ENCODE data around the gene P2RY14. TPM values are rescaled to one million over a fixed set of nuclear protein-coding genes. Genes with fewer than 3 reads are reported as not detected.

The P2RY14 gene
- total RNA-seq, 1 donor from 2014 or later = not detected

- H3K27me3 Mint-ChIP-seq (ENCODE audit: low read depth) = no peaks in the 10 kb centered on the region
- peaks cover 22% of the 10 kb centered on the region for H3K4me1 Mint-ChIP-seq
- DNase-seq (ENCODE audit: low read depth, low spot score) = no peak
- H3K27ac Mint-ChIP-seq (ENCODE audit: unreplicated experiment) = no peak overlapping the region
- TF ChIP-seq, protein P1, sequence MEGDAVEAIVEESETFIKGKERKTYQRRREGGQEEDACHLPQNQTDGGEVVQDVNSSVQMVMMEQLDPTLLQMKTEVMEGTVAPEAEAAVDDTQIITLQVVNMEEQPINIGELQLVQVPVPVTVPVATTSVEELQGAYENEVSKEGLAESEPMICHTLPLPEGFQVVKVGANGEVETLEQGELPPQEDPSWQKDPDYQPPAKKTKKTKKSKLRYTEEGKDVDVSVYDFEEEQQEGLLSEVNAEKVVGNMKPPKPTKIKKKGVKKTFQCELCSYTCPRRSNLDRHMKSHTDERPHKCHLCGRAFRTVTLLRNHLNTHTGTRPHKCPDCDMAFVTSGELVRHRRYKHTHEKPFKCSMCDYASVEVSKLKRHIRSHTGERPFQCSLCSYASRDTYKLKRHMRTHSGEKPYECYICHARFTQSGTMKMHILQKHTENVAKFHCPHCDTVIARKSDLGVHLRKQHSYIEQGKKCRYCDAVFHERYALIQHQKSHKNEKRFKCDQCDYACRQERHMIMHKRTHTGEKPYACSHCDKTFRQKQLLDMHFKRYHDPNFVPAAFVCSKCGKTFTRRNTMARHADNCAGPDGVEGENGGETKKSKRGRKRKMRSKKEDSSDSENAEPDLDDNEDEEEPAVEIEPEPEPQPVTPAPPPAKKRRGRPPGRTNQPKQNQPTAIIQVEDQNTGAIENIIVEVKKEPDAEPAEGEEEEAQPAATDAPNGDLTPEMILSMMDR (conservative IDR thresholded peaks at IDR 0.05) = no peak
- no peaks in the 10 kb centered on the region for H3K9me3 Mint-ChIP-seq
- H3K4me3 Mint-ChIP-seq = no peak overlapping the region
- H3K36me3 Mint-ChIP-seq (ENCODE audit: low read depth) = peaks cover 7% of the 10 kb centered on the region
Measured at GRCh38 chr3:151201051-151201730, 77.2 kb downstream of the P2RY14 start.

DNA sequence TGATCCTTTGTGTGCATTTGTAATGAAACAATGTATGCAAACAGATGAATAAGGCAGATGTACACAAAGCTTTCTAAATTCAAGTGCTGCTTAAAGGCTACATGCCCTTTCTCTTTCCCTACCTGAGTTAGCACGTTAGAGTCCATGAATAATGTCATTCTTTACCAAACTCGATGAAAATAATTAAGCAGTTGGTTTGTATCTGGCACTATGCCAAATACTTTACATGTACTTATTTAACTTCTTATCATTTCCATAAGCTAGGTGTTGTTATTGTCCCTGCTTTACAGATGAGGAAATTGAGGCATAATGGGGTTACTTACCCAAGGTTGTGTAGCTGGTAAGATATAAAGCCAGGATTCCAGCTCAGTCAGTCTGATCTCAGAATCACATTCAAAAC, 77.8 kb downstream of the P2RY14 start:
- TF ChIP-seq, protein P1 (conservative IDR thresholded peaks at IDR 0.05) = no peak
- no peak for DNase-seq (ENCODE audit: low read depth, low spot score)
- H3K36me3 Mint-ChIP-seq (ENCODE audit: low read depth) = peaks cover 9% of the 10 kb centered on the region
- no peaks in the 10 kb centered on the region for H3K27me3 Mint-ChIP-seq (ENCODE audit: low read depth)
- no peak overlapping the region for H3K27ac Mint-ChIP-seq (ENCODE audit: unreplicated experiment)
- no peak overlapping the region for H3K4me3 Mint-ChIP-seq
- H3K9me3 Mint-ChIP-seq = no peaks in the 10 kb centered on the region
- H3K4me1 Mint-ChIP-seq = peaks cover 22% of the 10 kb centered on the region

DNA sequence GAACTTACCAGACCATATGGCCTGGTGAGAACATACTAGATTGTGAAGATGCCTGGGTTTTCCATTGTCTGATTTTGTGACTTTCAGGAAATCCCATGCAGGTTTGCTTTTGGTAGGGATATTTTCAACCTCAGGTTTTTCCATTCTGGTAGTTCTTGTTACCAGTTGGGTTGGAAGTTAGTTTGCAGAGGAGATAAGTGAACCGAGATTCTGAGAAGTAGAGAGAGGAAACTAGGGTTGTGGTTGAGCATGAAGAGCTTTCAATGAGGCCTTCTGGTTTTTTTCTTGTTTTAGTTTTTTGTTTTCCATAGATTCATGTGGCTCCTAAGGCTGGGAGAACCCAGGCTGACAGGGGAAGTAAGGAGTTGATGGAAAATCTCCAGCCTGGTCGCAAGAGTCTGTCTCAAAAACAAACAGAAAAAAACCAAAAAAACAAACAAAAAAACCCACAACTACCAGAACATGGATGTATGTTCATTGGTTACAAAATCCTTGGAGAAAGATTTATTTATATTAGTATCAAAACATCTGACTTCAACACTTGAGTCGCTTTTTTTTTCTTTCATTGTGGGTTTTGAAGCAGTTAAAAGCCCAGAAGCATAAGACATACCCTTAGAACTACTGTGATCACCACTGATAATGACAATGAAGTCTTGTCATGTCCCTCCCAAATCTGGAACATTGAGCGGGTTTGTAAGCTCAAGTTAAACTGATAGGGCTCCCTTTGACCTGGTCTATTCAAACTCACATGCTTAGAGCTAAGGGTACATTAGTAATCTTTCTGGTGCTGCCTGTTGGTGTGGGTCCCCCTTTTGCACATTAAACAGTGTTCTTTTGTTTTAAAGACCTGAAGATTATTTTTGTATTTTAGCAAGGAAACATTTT, 78.5 kb downstream of the P2RY14 start:
- TF ChIP-seq, protein P1 (conservative IDR thresholded peaks at IDR 0.05) = no peak
- Mint-ChIP-seq H3K27me3 (ENCODE audit: low read depth) (no peaks in the 10 kb centered on the region), H3K27ac (ENCODE audit: unreplicated experiment) (peak overlapping the region; percentile 15), H3K4me1 (peaks cover 17% of the 10 kb centered on the region), H3K9me3 (no peaks in the 10 kb centered on the region), H3K36me3 (ENCODE audit: low read depth) (peaks cover 9% of the 10 kb centered on the region), H3K4me3 (no peak overlapping the region)
- no peak for DNase-seq (ENCODE audit: low read depth, low spot score)

- TF ChIP-seq, protein P1 (conservative IDR thresholded peaks at IDR 0.05) = no peak
- Mint-ChIP-seq H3K9me3 (no peaks in the 10 kb centered on the region), H3K27ac (ENCODE audit: unreplicated experiment) (no peak overlapping the region), H3K27me3 (ENCODE audit: low read depth) (no peaks in the 10 kb centered on the region), H3K4me3 (no peak overlapping the region), H3K36me3 (ENCODE audit: low read depth) (peaks cover 13% of the 10 kb centered on the region), H3K4me1 (peaks cover 17% of the 10 kb centered on the region)
- no peak for DNase-seq (ENCODE audit: low read depth, low spot score)
Measured at GRCh38 chr3:151198849-151199248, 79.5 kb downstream of the P2RY14 start.

- no peak for DNase-seq (ENCODE audit: low read depth, low spot score)
- TF ChIP-seq, protein P1 (conservative IDR thresholded peaks at IDR 0.05) = no peak
- Mint-ChIP-seq H3K27ac (ENCODE audit: unreplicated experiment) (no peak overlapping the region), H3K4me1 (peaks cover 17% of the 10 kb centered on the region), H3K4me3 (no peak overlapping the region), H3K36me3 (ENCODE audit: low read depth) (peaks cover 15% of the 10 kb centered on the region), H3K9me3 (no peaks in the 10 kb centered on the region), H3K27me3 (ENCODE audit: low read depth) (no peaks in the 10 kb centered on the region)
Measured at GRCh38 chr3:151197981-151198767, 80.2 kb downstream of the P2RY14 start.
